WTC11 (cell line): Measurements from ENCODE around the gene OPA1.

Source experiments
- CREB1 ChIP-seq: sonication (generic); formaldehyde crosslinking; IDR thresholded peaks from 2 replicates; pipeline ENCODE4 v1.8.0; 2023; ENCODE audit warnings: mild to moderate bottlenecking, missing genetic modification reagents
- CTCF ChIP-seq: fragments of 200-600 bp; IDR thresholded peaks from 2 replicates; pipeline ENCODE4 v1.8.0; 2022; ENCODE audit warnings: antibody characterized with exemption
- JUN ChIP-seq: sonication (generic); formaldehyde crosslinking; IDR thresholded peaks from 2 replicates; pipeline ENCODE4 v1.8.0; 2023; ENCODE audit warnings: mild to moderate bottlenecking, missing genetic modification reagents
- MAX ChIP-seq: sonication (generic); formaldehyde crosslinking; IDR thresholded peaks from 2 replicates; pipeline ENCODE4 v1.8.0; 2022; ENCODE audit warnings: mild to moderate bottlenecking, missing genetic modification reagents
- NFYB ChIP-seq: sonication (generic); formaldehyde crosslinking; conservative IDR thresholded peaks from 2 replicates; pipeline ENCODE4 v1.8.0; 2022; ENCODE audit warnings: low read depth, missing genetic modification reagents
- NR3C1 ChIP-seq: sonication (generic); formaldehyde crosslinking; conservative IDR thresholded peaks from 2 replicates; pipeline ENCODE4 v1.8.1; 2023; ENCODE audit warnings: low read depth, mild to moderate bottlenecking, missing genetic modification reagents
- RELA ChIP-seq: sonication (generic); formaldehyde crosslinking; IDR thresholded peaks from 2 replicates; pipeline ENCODE4 v1.8.1; 2022; ENCODE audit warnings: missing genetic modification reagents, mild to moderate bottlenecking, borderline replicate concordance
- SMAD4 ChIP-seq: sonication (generic); formaldehyde crosslinking; IDR thresholded peaks from 2 replicates; pipeline ENCODE4 v1.8.0; 2022; ENCODE audit warnings: mild to moderate bottlenecking, missing genetic modification reagents
- SP1 ChIP-seq: sonication (generic); formaldehyde crosslinking; conservative IDR thresholded peaks from 2 replicates; pipeline ENCODE4 v1.8.1; 2022; ENCODE audit warnings: missing genetic modification reagents
- TCF7 ChIP-seq: sonication (generic); formaldehyde crosslinking; IDR thresholded peaks from 2 replicates; pipeline ENCODE4 v1.8.0; 2022; ENCODE audit warnings: mild to moderate bottlenecking, low read depth, missing genetic modification reagents, moderate library complexity
- ZBTB21 ChIP-seq: sonication (generic); formaldehyde crosslinking; IDR thresholded peaks from 2 replicates; pipeline ENCODE4 v1.8.1; 2023; ENCODE audit warnings: mild to moderate bottlenecking, missing genetic modification reagents, borderline replicate concordance
- ZNF232 ChIP-seq: sonication (generic); formaldehyde crosslinking; IDR thresholded peaks from 2 replicates; pipeline ENCODE4 v1.8.0; 2022; ENCODE audit warnings: mild to moderate bottlenecking, missing genetic modification reagents
- ZNF281 ChIP-seq: sonication (generic); formaldehyde crosslinking; IDR thresholded peaks from 2 replicates; pipeline ENCODE4 v1.8.0; 2023; ENCODE audit warnings: mild to moderate bottlenecking, missing genetic modification reagents
- TF ChIP-seq, protein P1 (sequence below): sonication (generic); formaldehyde crosslinking; IDR thresholded peaks from 2 replicates; pipeline ENCODE4 v1.8.0; 2023; ENCODE audit warnings: missing genetic modification reagents

GRCh38 chr3:193704431-193704830, 111.4 kb downstream of the OPA1 start:
- TF ChIP-seq CTCF (no peak), SMAD4 (CRISPR knock-in tag) (no peak), ZNF232 (no peak), MAX (CRISPR knock-in tag) (no peak), RELA (no peak), TCF7 (CRISPR knock-in tag) (no peak), CREB1 (CRISPR knock-in tag) (no peak), SP1 (no peak), JUN (CRISPR knock-in tag) (no peak), ZNF281 (no peak), NFYB (CRISPR knock-in tag) (no peak), ZBTB21 (CRISPR knock-in tag) (no peak), NR3C1 (CRISPR knock-in tag) (no peak)
- TF ChIP-seq, protein P1, sequence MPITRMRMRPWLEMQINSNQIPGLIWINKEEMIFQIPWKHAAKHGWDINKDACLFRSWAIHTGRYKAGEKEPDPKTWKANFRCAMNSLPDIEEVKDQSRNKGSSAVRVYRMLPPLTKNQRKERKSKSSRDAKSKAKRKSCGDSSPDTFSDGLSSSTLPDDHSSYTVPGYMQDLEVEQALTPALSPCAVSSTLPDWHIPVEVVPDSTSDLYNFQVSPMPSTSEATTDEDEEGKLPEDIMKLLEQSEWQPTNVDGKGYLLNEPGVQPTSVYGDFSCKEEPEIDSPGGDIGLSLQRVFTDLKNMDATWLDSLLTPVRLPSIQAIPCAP (CRISPR knock-in tag) = no peak
